AG09319 (cell line): ENCODE data around the gene DUSP9.
"Not testable (repeated sequence)": the region's sequence is repeated elsewhere in the genome, so short reads cannot be mapped to it uniquely, and the experiment has no call there.

Experiments used
- DNase-seq: peaks from one replicate; pipeline ENCODE4 v3.0.0-alpha.2; 2010; ENCODE audit warnings: low read depth; ENCODE audit errors: extremely low read depth
- TF ChIP-seq, protein P1 (sequence below): IDR thresholded peaks from 2 replicates; pipeline ENCODE4 v1.5.1; 2011; ENCODE audit warnings: low read depth, mild to moderate bottlenecking, inconsistent platforms, low read length, moderate library complexity

Gene DUSP9

GRCh38 chrX:153694687-153695270 lies 47.8 kb downstream of the DUSP9 start:
- TF ChIP-seq, protein P1, sequence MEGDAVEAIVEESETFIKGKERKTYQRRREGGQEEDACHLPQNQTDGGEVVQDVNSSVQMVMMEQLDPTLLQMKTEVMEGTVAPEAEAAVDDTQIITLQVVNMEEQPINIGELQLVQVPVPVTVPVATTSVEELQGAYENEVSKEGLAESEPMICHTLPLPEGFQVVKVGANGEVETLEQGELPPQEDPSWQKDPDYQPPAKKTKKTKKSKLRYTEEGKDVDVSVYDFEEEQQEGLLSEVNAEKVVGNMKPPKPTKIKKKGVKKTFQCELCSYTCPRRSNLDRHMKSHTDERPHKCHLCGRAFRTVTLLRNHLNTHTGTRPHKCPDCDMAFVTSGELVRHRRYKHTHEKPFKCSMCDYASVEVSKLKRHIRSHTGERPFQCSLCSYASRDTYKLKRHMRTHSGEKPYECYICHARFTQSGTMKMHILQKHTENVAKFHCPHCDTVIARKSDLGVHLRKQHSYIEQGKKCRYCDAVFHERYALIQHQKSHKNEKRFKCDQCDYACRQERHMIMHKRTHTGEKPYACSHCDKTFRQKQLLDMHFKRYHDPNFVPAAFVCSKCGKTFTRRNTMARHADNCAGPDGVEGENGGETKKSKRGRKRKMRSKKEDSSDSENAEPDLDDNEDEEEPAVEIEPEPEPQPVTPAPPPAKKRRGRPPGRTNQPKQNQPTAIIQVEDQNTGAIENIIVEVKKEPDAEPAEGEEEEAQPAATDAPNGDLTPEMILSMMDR, result no peak
- no peak for DNase-seq

DNA sequence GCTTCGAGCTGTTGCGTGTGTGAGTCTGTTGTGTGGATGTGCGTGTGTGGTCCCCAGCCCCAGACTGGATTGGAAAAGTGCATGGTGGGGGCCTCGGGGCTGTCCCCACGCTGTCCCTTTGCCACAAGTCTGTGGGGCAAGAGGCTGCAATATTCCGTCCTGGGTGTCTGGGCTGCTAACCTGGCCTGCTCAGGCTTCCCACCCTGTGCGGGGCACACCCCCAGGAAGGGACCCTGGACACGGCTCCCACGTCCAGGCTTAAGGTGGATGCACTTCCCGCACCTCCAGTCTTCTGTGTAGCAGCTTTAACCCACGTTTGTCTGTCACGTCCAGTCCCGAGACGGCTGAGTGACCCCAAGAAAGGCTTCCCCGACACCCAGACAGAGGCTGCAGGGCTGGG lies 49.1 kb downstream of the DUSP9 start:
- TF ChIP-seq, protein P1, result no peak
- DNase-seq, result no peak

DNA sequence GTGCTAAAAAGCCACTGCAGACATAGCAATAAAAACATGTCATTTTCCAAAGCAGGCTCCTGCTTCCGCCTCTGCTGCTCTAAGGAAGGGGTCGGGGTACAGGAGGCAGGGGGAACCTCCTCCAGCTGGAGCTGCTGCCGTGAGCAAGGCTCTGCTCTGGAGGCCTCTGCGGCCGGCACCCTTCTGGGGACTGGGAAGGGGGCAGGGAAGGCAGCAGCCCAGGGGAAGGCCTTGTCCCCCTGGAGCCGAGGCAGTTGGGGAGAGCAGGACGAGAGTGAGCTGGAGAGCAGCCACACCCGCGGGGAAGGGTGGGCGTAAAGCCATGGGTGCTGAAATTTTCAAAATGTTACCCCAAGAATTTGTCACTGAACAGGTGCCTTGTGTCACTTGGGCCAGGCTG lies 49.5 kb downstream of the DUSP9 start:
- not testable (repeated sequence) for DNase-seq

DNA sequence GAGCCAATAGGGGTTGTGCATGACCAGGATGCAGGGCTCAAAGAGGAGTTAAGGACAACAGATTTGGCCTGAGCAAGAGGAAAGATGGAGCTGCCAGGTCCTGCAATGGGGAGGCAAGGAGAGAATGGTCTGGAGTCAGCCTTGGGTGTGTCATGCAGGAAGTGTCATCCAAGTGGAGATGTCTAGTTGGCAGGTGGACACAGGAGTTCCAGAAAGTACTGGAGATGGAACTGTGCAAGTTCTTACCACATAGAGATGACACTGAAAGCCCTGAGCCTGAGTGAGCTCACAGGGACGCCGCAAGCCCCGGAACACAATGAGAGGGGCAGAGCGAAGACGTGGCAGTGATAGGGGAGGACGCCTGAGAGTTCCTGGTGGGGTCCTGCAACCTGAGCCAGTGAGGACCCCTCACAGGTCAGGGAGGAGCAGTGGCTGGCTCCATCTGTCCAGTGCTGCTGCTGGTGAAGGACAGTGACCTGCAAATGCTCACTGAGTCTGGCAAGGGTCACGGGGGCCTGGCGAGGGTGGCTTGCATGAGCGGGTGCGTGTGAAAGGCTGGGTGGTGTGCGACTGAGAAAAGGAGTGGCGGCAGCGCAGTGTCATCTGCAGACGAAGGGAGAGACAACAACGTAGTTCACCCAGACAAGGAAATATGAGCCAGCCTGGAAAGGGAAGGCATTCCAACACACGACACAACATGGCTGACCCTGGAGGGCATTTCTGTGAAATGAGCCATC lies 50.2 kb downstream of the DUSP9 start:
- DNase-seq, result not testable (repeated sequence)

GRCh38 chrX:153697924-153698865 lies 51.2 kb downstream of the DUSP9 start:
- TF ChIP-seq, protein P1, result no peak
- DNase-seq, result no peak

DNA sequence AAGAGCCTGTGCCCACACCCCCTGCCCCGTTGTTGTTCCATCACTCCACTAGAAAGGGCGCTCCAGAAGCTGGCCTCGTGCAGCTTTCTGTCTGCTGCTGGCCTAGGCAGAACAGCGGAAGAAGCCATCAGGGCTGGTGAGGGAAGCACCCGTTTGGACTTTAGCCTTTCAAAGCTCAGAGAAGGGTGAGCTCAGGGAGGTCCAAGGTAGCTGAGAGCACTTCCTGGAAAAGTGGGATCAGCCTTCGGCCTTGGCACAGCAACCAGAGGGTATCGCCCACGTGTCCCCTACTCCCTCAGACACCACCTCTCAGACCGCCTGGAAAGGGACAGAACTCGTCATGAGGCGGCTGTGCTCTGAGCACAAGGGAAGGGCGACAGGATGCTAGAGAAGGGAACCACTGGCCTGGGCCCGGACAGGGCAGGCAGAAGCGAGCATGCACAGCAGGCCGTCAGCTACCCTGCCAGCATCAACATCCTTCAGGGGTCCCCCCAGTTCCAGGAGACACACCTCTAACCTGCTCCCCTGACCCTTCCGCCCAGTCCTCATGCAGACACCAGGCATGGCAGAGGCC lies 52.3 kb downstream of the DUSP9 start:
- not testable (repeated sequence) for DNase-seq

- not testable (repeated sequence) for DNase-seq
These were observed 52.9 kb downstream of the DUSP9 start for GRCh38 chrX:153699784-153700371.

DNA sequence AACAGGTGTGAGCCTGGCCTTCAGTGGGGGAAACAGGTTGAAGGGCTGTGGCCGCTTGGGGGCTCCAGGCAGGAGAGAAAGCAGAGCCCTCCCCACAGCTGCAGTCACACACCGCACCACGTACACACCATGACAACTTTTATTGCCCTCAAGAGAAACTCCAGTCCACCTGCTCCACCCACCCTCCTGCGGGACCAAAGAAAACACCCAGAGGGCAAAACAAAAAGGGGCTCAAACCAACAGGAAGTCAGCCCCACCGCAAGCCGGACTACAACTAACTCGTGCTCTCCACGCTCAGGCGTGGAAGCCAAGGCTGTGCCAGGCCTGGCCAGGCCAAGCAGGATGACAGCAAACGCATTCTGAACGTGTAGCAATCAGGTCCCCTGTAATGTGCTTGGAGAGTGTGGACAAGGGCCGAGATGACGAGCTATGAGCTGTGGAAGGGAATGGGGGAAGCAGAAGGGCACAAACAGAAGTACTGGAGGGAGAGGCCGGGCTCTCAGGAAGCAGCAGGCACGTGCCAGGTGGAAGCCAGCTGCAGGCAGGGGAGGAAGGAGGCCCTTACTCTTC lies 53.5 kb downstream of the DUSP9 start:
- TF ChIP-seq, protein P1, result no peak
- DNase-seq, result no peak
